GM19397 (cell line): ENCODE results near the gene UTF1.
"Not testable (repeated sequence)": the region's sequence is repeated elsewhere in the genome, so short reads cannot be mapped to it uniquely, and the experiment has no call there.

Experiments
- ATAC-seq: cut with Tn5 transposase; IDR thresholded peaks from one replicate; pipeline ENCODE4 v1.9.1; 2021; ENCODE audit warnings: mild to moderate bottlenecking, moderate library complexity; ENCODE audit not compliant: unreplicated experiment

The UTF1 gene

GRCh38 chr10:133208466-133208865 is 21.6 kb upstream of the UTF1 start:
- ATAC-seq = no peak

GRCh38 chr10:133209117-133209516 is 20.9 kb upstream of the UTF1 start:
- no peak for ATAC-seq

GRCh38 chr10:133209641-133210040 is 20.4 kb upstream of the UTF1 start:
- ATAC-seq = no peak

- ATAC-seq = no peak
Measured at GRCh38 chr10:133210398-133211140, 19.4 kb upstream of the UTF1 start.

- no peak for ATAC-seq
Measured at GRCh38 chr10:133211141-133211830, 18.7 kb upstream of the UTF1 start.

GRCh38 chr10:133211959-133212852 is 17.8 kb upstream of the UTF1 start:
- ATAC-seq = no peak

- ATAC-seq = no peak
Measured at GRCh38 chr10:133212853-133213494, 17.0 kb upstream of the UTF1 start.

- ATAC-seq = no peak
Measured at GRCh38 chr10:133213641-133214467, 16.2 kb upstream of the UTF1 start.

- ATAC-seq = no peak
Measured at GRCh38 chr10:133214468-133215410, 15.3 kb upstream of the UTF1 start.

GRCh38 chr10:133215586-133215985 is 14.4 kb upstream of the UTF1 start:
- no peak for ATAC-seq

- no peak for ATAC-seq
Measured at GRCh38 chr10:133216776-133217175, 13.2 kb upstream of the UTF1 start.

- ATAC-seq = no peak
Measured at GRCh38 chr10:133217800-133218589, 12.0 kb upstream of the UTF1 start.

- no peak for ATAC-seq
Measured at GRCh38 chr10:133218891-133219290, 11.1 kb upstream of the UTF1 start.

- ATAC-seq = no peak
Measured at GRCh38 chr10:133219782-133220181, 10.2 kb upstream of the UTF1 start.

- no peak for ATAC-seq
Measured at GRCh38 chr10:133221331-133221730, 8.7 kb upstream of the UTF1 start.

GRCh38 chr10:133221756-133222155 is 8.3 kb upstream of the UTF1 start:
- ATAC-seq = not testable (repeated sequence)

- no peak for ATAC-seq
Measured at GRCh38 chr10:133224076-133224475, 5.9 kb upstream of the UTF1 start.

GRCh38 chr10:133224756-133225372 is 5.2 kb upstream of the UTF1 start:
- ATAC-seq = no peak
